H9 (cell line): ENCODE measurements around the gene RYR3. TPM values are rescaled to one million over a fixed set of nuclear protein-coding genes. Genes with fewer than 3 reads are reported as not detected.

Experiments used
- DNase-seq: peaks from one replicate; pipeline ENCODE4 v3.0.0-alpha.2; 2017
- H2AFZ ChIP-seq: one replicate; pipeline ENCODE4 v1.6.1; 2013; ENCODE audit warnings: mild to moderate bottlenecking, low read length, control low read depth, moderate library complexity
- H2AK5ac ChIP-seq: 2 replicates; pipeline ENCODE4 v1.6.1; 2013; ENCODE audit warnings: low read length, control low read depth, mixed read lengths; ENCODE audit not compliant: insufficient read length
- H2BK120ac ChIP-seq: one replicate; pipeline ENCODE4 v1.6.1; 2013; ENCODE audit warnings: low read depth, mild to moderate bottlenecking, low read length, control low read depth, inconsistent platforms; ENCODE audit not compliant: poor library complexity, severe bottlenecking
- H2BK12ac ChIP-seq: 2 replicates; pipeline ENCODE4 v1.6.1; 2013; ENCODE audit warnings: low read length, control low read depth, mixed read lengths, low read depth; ENCODE audit not compliant: insufficient read length
- H2BK15ac ChIP-seq: 2 replicates; pipeline ENCODE4 v1.6.1; 2013; ENCODE audit warnings: low read depth, low read length, control low read depth
- H2BK20ac ChIP-seq: one replicate; pipeline ENCODE4 v1.6.1; 2013; ENCODE audit warnings: low read depth, mild to moderate bottlenecking, low read length, control low read depth, inconsistent platforms; ENCODE audit not compliant: poor library complexity, severe bottlenecking
- H2BK5ac ChIP-seq: 2 replicates; pipeline ENCODE4 v1.6.1; 2013; ENCODE audit warnings: low read length, control low read depth, mixed read lengths; ENCODE audit not compliant: insufficient read length
- H3K14ac ChIP-seq: 2 replicates; pipeline ENCODE4 v1.6.1; 2013; ENCODE audit warnings: low read length, control low read depth; ENCODE audit not compliant: insufficient read depth
- H3K18ac ChIP-seq: 2 replicates; pipeline ENCODE4 v1.6.1; 2013; ENCODE audit warnings: low read depth, mild to moderate bottlenecking, mixed read lengths, low read length, control low read depth; ENCODE audit not compliant: insufficient read length
- H3K23ac ChIP-seq: 2 replicates; pipeline ENCODE4 v1.6.1; 2013; ENCODE audit warnings: low read length, control low read depth, mixed read lengths, low read depth; ENCODE audit not compliant: insufficient read length
- H3K23me2 ChIP-seq: 2 replicates; pipeline ENCODE4 v1.6.1; 2013; ENCODE audit warnings: low read depth, mild to moderate bottlenecking, mixed read lengths, low read length, control low read depth; ENCODE audit not compliant: insufficient read length, poor library complexity, severe bottlenecking
- H3K27ac ChIP-seq: 2 replicates; pipeline ENCODE4 v1.5.1; 2013; ENCODE audit warnings: low read length, control low read depth, mixed read lengths, low read depth; ENCODE audit not compliant: insufficient read length
- H3K27me3 ChIP-seq: 2 replicates; pipeline ENCODE4 v1.6.1; 2013; ENCODE audit warnings: low read length, control low read depth, inconsistent platforms; ENCODE audit not compliant: insufficient read depth
- H3K4ac ChIP-seq: 2 replicates; pipeline ENCODE4 v1.6.1; 2013; ENCODE audit warnings: low read depth, mild to moderate bottlenecking, control low read depth, inconsistent platforms, low read length, moderate library complexity
- H3K4me1 ChIP-seq: 2 replicates; pipeline ENCODE4 v1.6.1; 2013; ENCODE audit warnings: low read length, control low read depth, inconsistent platforms; ENCODE audit not compliant: insufficient read depth
- H3K4me2 ChIP-seq: 2 replicates; pipeline ENCODE4 v1.6.1; 2013; ENCODE audit warnings: low read length, control low read depth, mixed read lengths; ENCODE audit not compliant: insufficient read length, insufficient read depth
- H3K56ac ChIP-seq: 2 replicates; pipeline ENCODE4 v1.6.1; 2013; ENCODE audit warnings: low read depth, mild to moderate bottlenecking, mixed read lengths, low read length, control low read depth; ENCODE audit not compliant: insufficient read length
- H3K79me1 ChIP-seq: 2 replicates; pipeline ENCODE4 v1.6.1; 2013; ENCODE audit warnings: low read depth, mild to moderate bottlenecking, moderate library complexity, low read length, control low read depth, inconsistent platforms; ENCODE audit not compliant: insufficient read depth, poor library complexity, severe bottlenecking
- H3K79me2 ChIP-seq: 2 replicates; pipeline ENCODE4 v1.6.1; 2013; ENCODE audit warnings: low read length, control low read depth, inconsistent platforms; ENCODE audit not compliant: insufficient read depth
- H3K9ac ChIP-seq: 2 replicates; pipeline ENCODE4 v1.6.1; 2013; ENCODE audit warnings: low read length, control low read depth, mixed read lengths; ENCODE audit not compliant: insufficient read length; ENCODE audit errors: extremely low read depth
- H3K9me3 ChIP-seq: one replicate; pipeline ENCODE4 v1.6.1; 2013; ENCODE audit warnings: low read depth, low read length, inconsistent platforms; ENCODE audit not compliant: control insufficient read depth
- H3T11ph ChIP-seq: one replicate; pipeline ENCODE4 v1.6.1; 2013; ENCODE audit warnings: mild to moderate bottlenecking, low read length, control low read depth, inconsistent platforms
- H4K20me1 ChIP-seq: one replicate; pipeline ENCODE4 v1.6.1; 2013; ENCODE audit not compliant: control insufficient read depth, insufficient read length, insufficient read depth
- H4K5ac ChIP-seq: 2 replicates; pipeline ENCODE4 v1.6.1; 2013; ENCODE audit warnings: low read depth, mild to moderate bottlenecking, mixed read lengths, low read length, control low read depth; ENCODE audit not compliant: insufficient read length
- H4K8ac ChIP-seq: replicated peaks from 2 replicates; pipeline ENCODE4 v1.6.1; 2013; ENCODE audit warnings: low read length, control low read depth, mixed read lengths, low read depth; ENCODE audit not compliant: insufficient read length
- H4K91ac ChIP-seq: 2 replicates; pipeline ENCODE4 v1.6.1; 2013; ENCODE audit warnings: low read depth, mild to moderate bottlenecking, moderate library complexity, mixed read lengths, low read length, control low read depth; ENCODE audit not compliant: insufficient read length
- H3K27ac Mint-ChIP-seq, 3 experiments: 2 replicates in 2 of 3; 3 replicates in 1 of 3; pipeline ENCODE4 v1.8.0; 2020 to 2021; ENCODE audit warnings: mixed read lengths in 3 of 3, mild to moderate bottlenecking in 1 of 3, moderate library complexity in 1 of 3
- H3K27me3 Mint-ChIP-seq: 2 replicates; pipeline ENCODE4 v1.8.0; 2021; ENCODE audit warnings: low read depth, mild to moderate bottlenecking, moderate library complexity, mixed read lengths
- H3K36me3 Mint-ChIP-seq, 3 experiments: 2 replicates in 2 of 3; 3 replicates in 1 of 3; pipeline ENCODE4 v1.8.0; 2020 to 2021; ENCODE audit warnings: low read depth in 3 of 3, mixed read lengths in 3 of 3; ENCODE audit not compliant: insufficient read depth in 1 of 3
- H3K4me1 Mint-ChIP-seq, 2 experiments: 2 replicates each; pipeline ENCODE4 v1.8.0; 2020; ENCODE audit warnings: mixed read lengths in 2 of 2
- H3K4me3 Mint-ChIP-seq, 2 experiments: 2 replicates in 1 of 2; 3 replicates in 1 of 2; pipeline ENCODE4 v1.8.0; 2020 to 2021; ENCODE audit warnings: mild to moderate bottlenecking in 2 of 2, mixed read lengths in 2 of 2, moderate library complexity in 1 of 2
- H3K9me3 Mint-ChIP-seq, 2 experiments: 2 replicates in 1 of 2; 3 replicates in 1 of 2; pipeline ENCODE4 v1.8.0; 2020; ENCODE audit warnings: mild to moderate bottlenecking in 2 of 2, mixed read lengths in 2 of 2, moderate library complexity in 1 of 2
- WGBS: extraction: QIAGEN DNeasy Blood & Tissue Kit; methylation state at CpG from one replicate; pipeline ENCODE4 v1.1.7; 2013; ENCODE audit warnings: missing lambda C conversion rate, low lambda C conversion rate, mixed read lengths; ENCODE audit not compliant: insufficient read length; ENCODE audit errors: extremely low coverage; 5-methylcytosine and 5-hydroxymethylcytosine counted together
- total RNA-seq: library from RNA; stranded (reverse); gene quantifications from 2 replicates; pipeline ENCODE4 v1.2.1, GENCODE V29; 2021
- TF ChIP-seq, protein P1 (sequence below): fragments of 200-600 bp; sonication (generic); conservative IDR thresholded peaks from 3 replicates; pipeline ENCODE4 v1.8.0; 2021; ENCODE audit warnings: antibody characterized with exemption, mild to moderate bottlenecking

Gene RYR3
- total RNA-seq, 1 experiment from 2014 or later: 0.85 TPM

DNA sequence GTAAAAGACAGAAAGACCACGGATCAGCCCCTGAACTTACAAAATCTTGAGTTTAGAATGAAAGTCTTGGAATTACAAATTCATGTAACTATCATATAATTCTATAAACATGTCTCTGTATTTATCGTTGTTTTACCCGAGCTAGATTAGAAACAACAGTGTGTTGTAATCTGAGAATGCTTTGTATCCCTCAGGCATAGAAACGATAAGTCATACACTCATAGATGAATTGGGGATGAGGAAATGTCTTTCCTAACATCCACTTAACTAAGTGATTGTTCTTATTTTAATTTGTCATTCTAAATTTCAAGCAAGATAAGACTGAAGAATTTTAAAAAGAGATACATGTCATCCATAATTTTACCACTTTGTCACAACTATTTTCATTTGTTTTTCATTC is 165.3 kb downstream of the RYR3 start:
- Histone ChIP-seq H2AFZ (no peak overlapping the region), H3K23me2 (no peaks in the 10 kb centered on the region), H2BK12ac (no peak overlapping the region), H4K5ac (no peak overlapping the region), H3T11ph (no peak overlapping the region), H4K8ac (no peak overlapping the region), H3K18ac (no peak overlapping the region), H2BK5ac (no peak overlapping the region), H3K56ac (no peak overlapping the region), H2BK20ac (no peak overlapping the region), H4K20me1 (no peaks in the 10 kb centered on the region), H3K14ac (no peak overlapping the region), H3K27me3 (no peaks in the 10 kb centered on the region), H3K27ac (no peak overlapping the region), H3K9ac (no peak overlapping the region), H2BK120ac (no peak overlapping the region), H3K79me1 (no peaks in the 10 kb centered on the region), H2BK15ac (no peak overlapping the region), H3K23ac (no peak overlapping the region), H2AK5ac (no peak overlapping the region), H3K9me3 (no peaks in the 10 kb centered on the region), H3K4ac (no peak overlapping the region), H3K79me2 (no peaks in the 10 kb centered on the region), H4K91ac (no peak overlapping the region), H3K4me1 (no peaks in the 10 kb centered on the region), H3K4me2 (no peak overlapping the region)
- Mint-ChIP-seq H3K27ac (no peak overlapping the region), H3K4me3 (no peak overlapping the region), H3K4me1 (no peaks in the 10 kb centered on the region), H3K9me3 (peaks cover 11 to 16% of the 10 kb centered on the region in 2 experiments), H3K36me3 (peaks cover 2 to 9% (median 4%) of the 10 kb centered on the region in 3 experiments; a peak in 5 of 7 replicates), H3K27me3 (peaks cover 7% of the 10 kb centered on the region; the same call in 1 of the 2 replicates)
- no peak for DNase-seq
- no CpG with 5 or more reads among the region's 4 CpGs for WGBS
- TF ChIP-seq, protein P1, sequence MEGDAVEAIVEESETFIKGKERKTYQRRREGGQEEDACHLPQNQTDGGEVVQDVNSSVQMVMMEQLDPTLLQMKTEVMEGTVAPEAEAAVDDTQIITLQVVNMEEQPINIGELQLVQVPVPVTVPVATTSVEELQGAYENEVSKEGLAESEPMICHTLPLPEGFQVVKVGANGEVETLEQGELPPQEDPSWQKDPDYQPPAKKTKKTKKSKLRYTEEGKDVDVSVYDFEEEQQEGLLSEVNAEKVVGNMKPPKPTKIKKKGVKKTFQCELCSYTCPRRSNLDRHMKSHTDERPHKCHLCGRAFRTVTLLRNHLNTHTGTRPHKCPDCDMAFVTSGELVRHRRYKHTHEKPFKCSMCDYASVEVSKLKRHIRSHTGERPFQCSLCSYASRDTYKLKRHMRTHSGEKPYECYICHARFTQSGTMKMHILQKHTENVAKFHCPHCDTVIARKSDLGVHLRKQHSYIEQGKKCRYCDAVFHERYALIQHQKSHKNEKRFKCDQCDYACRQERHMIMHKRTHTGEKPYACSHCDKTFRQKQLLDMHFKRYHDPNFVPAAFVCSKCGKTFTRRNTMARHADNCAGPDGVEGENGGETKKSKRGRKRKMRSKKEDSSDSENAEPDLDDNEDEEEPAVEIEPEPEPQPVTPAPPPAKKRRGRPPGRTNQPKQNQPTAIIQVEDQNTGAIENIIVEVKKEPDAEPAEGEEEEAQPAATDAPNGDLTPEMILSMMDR: no peak
